ENCODE data around the gene VAV2.

- TF ChIP-seq CTCF (IDR thresholded peaks at IDR 0.05) (no peak), POLR2AphosphoS5 (IDR thresholded peaks at IDR 0.05) (no peak), EP300 (IDR thresholded peaks at IDR 0.05) (no peak), POLR2A (IDR thresholded peaks at IDR 0.05; ENCODE audit: low read depth) (no peak)
Measured at GRCh38 chr9:133786907-133787753, 205.0 kb downstream of the VAV2 start.

All from esophagus muscularis mucosa (tissue), 4 donors.